Ovary (tissue), 10 donors: ENCODE data around the gene AKNA. TPM values are rescaled to one million over a fixed set of nuclear protein-coding genes. Genes with fewer than 3 reads are reported as not detected.

Experiments used
- DNase-seq, 5 donors: peaks; one replicate each; pipeline ENCODE4 v3.0.0-alpha.2; 2019 to 2020
- H3K27ac ChIP-seq, 2 donors: fragments of 200-600 bp; one replicate each; pipeline versions ENCODE4 v1.5.1 to v1.8.0; 2019 to 2022
- H3K27me3 ChIP-seq: fragments of 200-600 bp; one replicate; pipeline ENCODE4 v1.8.0; 2022
- H3K36me3 ChIP-seq: fragments of 200-600 bp; sonication (generic); one replicate; pipeline ENCODE4 v1.5.1; 2019
- H3K4me1 ChIP-seq: one replicate; pipeline ENCODE4 v1.8.1; 2013; ENCODE audit warnings: mild to moderate bottlenecking, moderate library complexity; ENCODE audit not compliant: insufficient read depth
- H3K4me3 ChIP-seq: fragments of 200-600 bp; sonication (generic); one replicate; pipeline ENCODE4 v1.5.1; 2017
- H3K9me3 ChIP-seq, 2 donors: fragments of 200-600 bp in 1 of 2; sonication (generic) in 1 of 2; one replicate each; pipeline versions ENCODE4 v1.5.1 to v1.8.1; 2013 to 2019; ENCODE audit warnings: mild to moderate bottlenecking in 1 of 2, moderate library complexity in 1 of 2
- EP300 ChIP-seq: sonication (generic); formaldehyde crosslinking; IDR thresholded peaks from one replicate; pipeline ENCODE4 v1.6.1; 2017; ENCODE audit warnings: antibody characterized with exemption
- POLR2A ChIP-seq: fragments of 450-650 bp; IDR thresholded peaks from one replicate; pipeline ENCODE4 v1.6.1; 2017; ENCODE audit warnings: antibody characterized with exemption, mild to moderate bottlenecking, moderate library complexity
- WGBS, 3 donors: extraction: QIAGEN DNeasy Blood & Tissue Kit in 1 of 3; methylation state at CpG; one replicate each; pipeline versions ENCODE4 v1.1.5 to v1.1.7; 2013 to 2017; 5-methylcytosine and 5-hydroxymethylcytosine counted together
- intact Hi-C, 4 donors: fragments of 100-400 bp; cut with DNase I; formaldehyde crosslinking; loops; one replicate each; pipeline versions ENCODE4 v1.11.0 to v1.15.1; 2022 to 2023
- long read RNA-seq, 3 donors: library from polyadenylated mRNA in 2 of 3; unstranded in 2 of 3; transcript quantifications; one replicate each; pipeline ENCODE4 v2.0.0 and lab custom pipeline, GENCODE V29; 2021 to 2026
- polyA plus RNA-seq, 2 donors: library from polyadenylated mRNA; stranded (reverse); fragments of 200-250 nt in 1 of 2; fragments of 350-450 nt in 1 of 2; fragmentation: Illumina TruSeq in 1 of 2; extraction: RNeasy Lipid Tissue Mini Kit (QIAGEN cat#74804) in 1 of 2; gene quantifications; one replicate each; pipeline ENCODE4 v1.2.3, GENCODE V29; 2013 to 2014
- total RNA-seq, 7 donors: library from RNA; depleted of rRNA in 2 of 7; stranded (reverse); fragments of >200 nt in 2 of 7; fragmentation: NEBNext Ultra II Directional in 3 of 7; extraction: Animal tissue kit (Norgen Biotek cat#: 25700) in 3 of 7; gene quantifications; one replicate each; pipeline versions ENCODE4 v1.1.0 to v1.2.4, GENCODE V29; 2016 to 2023
- TF ChIP-seq, protein P1 (sequence below), 3 donors: fragments of 450-650 bp in 2 of 3; fragments of 200-600 bp in 1 of 3; IDR thresholded peaks; one replicate each; pipeline versions ENCODE4 v1.5.1 to v1.8.0; 2016 to 2022; ENCODE audit warnings: antibody characterized with exemption in 3 of 3, mild to moderate bottlenecking in 1 of 3
- donor health status: DM: no; HTN: no; CAD: no; lungs with moderate emphysema.
- donor health status: DM: no; HTN: no; CAD: no.
- donor health status: Bipolar disorder and iron deficiency.
- donor health status: DM: yes; HTN: yes; CAD: no.
- donor health status: DM: no; HTN: no; CAD: no.
- donor health status: DM: yes; HTN: yes; CAD: no.

AKNA gene, protein sequence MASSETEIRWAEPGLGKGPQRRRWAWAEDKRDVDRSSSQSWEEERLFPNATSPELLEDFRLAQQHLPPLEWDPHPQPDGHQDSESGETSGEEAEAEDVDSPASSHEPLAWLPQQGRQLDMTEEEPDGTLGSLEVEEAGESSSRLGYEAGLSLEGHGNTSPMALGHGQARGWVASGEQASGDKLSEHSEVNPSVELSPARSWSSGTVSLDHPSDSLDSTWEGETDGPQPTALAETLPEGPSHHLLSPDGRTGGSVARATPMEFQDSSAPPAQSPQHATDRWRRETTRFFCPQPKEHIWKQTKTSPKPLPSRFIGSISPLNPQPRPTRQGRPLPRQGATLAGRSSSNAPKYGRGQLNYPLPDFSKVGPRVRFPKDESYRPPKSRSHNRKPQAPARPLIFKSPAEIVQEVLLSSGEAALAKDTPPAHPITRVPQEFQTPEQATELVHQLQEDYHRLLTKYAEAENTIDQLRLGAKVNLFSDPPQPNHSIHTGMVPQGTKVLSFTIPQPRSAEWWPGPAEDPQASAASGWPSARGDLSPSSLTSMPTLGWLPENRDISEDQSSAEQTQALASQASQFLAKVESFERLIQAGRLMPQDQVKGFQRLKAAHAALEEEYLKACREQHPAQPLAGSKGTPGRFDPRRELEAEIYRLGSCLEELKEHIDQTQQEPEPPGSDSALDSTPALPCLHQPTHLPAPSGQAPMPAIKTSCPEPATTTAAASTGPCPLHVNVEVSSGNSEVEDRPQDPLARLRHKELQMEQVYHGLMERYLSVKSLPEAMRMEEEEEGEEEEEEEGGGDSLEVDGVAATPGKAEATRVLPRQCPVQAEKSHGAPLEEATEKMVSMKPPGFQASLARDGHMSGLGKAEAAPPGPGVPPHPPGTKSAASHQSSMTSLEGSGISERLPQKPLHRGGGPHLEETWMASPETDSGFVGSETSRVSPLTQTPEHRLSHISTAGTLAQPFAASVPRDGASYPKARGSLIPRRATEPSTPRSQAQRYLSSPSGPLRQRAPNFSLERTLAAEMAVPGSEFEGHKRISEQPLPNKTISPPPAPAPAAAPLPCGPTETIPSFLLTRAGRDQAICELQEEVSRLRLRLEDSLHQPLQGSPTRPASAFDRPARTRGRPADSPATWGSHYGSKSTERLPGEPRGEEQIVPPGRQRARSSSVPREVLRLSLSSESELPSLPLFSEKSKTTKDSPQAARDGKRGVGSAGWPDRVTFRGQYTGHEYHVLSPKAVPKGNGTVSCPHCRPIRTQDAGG (N-terminal part only)
- total RNA-seq, result 100 to 1,000 TPM in 1 of 7 donors, 10 to 100 TPM in 6; 21.1 to 123 (median 39.7) TPM
- 10 to 100 TPM; 12.9 to 24.5 TPM for polyA plus RNA-seq
- long read RNA-seq, donor 1, partial matches to known transcripts, result 0 of 2 reads
- long read RNA-seq, donor 1, other reads (novel, unspliced or antisense), result 2 of 2 reads
- long read RNA-seq, donor 2, full-length matches to known transcripts, result 1 of 6 reads
- long read RNA-seq, donor 2, partial matches to known transcripts, result 5 of 6 reads
- long read RNA-seq, donor 2, other reads (novel, unspliced or antisense), result 0 of 6 reads
- long read RNA-seq, donor 3, full-length matches to known transcripts, result 2 of 14 reads
- long read RNA-seq, donor 3, partial matches to known transcripts, result 9 of 14 reads
- long read RNA-seq, donor 3, other reads (novel, unspliced or antisense), result 3 of 14 reads

DNA sequence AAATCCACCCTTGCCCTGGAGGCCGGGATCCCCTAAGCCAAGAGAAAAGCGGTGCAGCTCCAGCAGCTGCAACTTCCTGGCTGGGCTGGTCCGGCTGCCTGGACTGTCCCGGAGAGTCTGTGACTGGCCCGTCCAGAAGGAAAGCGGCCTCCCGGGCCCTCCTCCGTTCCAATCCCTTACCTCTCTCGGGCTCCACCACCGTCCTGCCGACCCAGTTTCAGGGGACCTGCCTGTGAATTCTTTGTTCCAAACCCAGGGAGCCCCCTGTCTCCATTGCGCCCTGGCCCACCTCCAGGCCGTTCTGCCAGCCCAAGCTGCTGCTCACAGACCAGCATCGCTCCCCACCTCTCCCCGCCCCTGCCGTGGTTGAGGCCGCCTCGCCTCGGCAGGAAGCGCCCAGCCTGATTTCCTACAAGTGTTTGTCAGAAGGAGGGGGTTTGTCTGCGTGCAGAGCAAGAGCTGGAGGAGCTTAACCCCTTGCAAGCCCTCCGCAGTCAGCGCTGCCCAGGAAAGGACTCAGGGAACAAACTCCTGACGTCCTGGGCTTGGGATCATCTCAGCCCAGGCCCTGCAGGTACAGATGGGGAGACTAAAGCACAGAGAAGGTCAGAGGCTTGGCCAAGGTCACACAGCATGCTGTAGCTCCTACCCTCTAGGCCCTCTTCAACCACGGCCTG lies at the start of gene AKNA:
Gene AKNA, minus strand, starts transcription at position 303 of the 677 bp plus-strand sequence. CDS start 6,649 bp downstream, outside the sequence.
- intact Hi-C loops, result loop anchor here in 2 of 4 donors (5.0 to 10.0 kb wide), 2 partner anchors 51 to 153 kb away; no protein-coding TSS in a partner anchor
- 1 to 6% (median 1%) methylated on average over 19 to 25 of the region's 25 CpGs for WGBS, 3 donors
- no peaks in the 10 kb centered on the region for H3K27me3 ChIP-seq
- no peaks in the 10 kb centered on the region for H3K9me3 ChIP-seq
- TF ChIP-seq POLR2A (peak; percentile 52), EP300 (no peak)
- TF ChIP-seq, protein P1, sequence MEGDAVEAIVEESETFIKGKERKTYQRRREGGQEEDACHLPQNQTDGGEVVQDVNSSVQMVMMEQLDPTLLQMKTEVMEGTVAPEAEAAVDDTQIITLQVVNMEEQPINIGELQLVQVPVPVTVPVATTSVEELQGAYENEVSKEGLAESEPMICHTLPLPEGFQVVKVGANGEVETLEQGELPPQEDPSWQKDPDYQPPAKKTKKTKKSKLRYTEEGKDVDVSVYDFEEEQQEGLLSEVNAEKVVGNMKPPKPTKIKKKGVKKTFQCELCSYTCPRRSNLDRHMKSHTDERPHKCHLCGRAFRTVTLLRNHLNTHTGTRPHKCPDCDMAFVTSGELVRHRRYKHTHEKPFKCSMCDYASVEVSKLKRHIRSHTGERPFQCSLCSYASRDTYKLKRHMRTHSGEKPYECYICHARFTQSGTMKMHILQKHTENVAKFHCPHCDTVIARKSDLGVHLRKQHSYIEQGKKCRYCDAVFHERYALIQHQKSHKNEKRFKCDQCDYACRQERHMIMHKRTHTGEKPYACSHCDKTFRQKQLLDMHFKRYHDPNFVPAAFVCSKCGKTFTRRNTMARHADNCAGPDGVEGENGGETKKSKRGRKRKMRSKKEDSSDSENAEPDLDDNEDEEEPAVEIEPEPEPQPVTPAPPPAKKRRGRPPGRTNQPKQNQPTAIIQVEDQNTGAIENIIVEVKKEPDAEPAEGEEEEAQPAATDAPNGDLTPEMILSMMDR (IDR thresholded peaks at IDR 0.05), result no peak
- H3K36me3 ChIP-seq, result no peaks in the 10 kb centered on the region
- H3K4me1 ChIP-seq, result peaks cover 37% of the 10 kb centered on the region
- H3K4me3 ChIP-seq, result peak within 1 kb of the TSS; percentile 62
- DNase-seq, result peak; percentile 78 to 84 (median 80)
- H3K27ac ChIP-seq, result peak within 1 kb of the TSS; percentile 77 to 88

DNA sequence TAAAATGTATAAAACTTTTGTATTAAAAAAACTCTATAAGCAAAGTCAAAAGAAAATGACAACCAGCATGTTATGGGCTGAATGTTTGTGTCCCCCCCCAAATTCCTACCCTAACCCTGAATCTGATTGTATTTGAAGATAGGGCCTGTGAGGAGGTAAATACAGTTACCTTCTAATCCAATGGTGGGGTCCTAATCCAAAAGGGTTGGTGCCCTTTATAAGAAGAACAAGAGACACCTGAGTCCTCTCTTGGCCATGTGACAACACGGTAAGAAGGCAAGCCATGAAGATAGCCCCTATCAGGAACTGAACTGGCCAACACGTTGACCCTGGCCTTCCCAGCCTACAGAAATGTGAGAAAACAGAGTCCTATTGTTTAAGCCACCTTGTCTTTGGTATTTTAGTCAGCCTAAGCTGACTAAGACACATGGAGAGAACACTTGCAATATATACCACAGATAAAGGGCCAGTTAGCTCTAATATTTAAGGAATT lies 49.7 kb upstream of the AKNA start:
- peaks cover 2% of the 10 kb centered on the region for H3K4me1 ChIP-seq
- H3K9me3 ChIP-seq, result no peaks in the 10 kb centered on the region
- no peaks in the 10 kb centered on the region for H3K36me3 ChIP-seq
- no peak overlapping the region for H3K27ac ChIP-seq
- 77 to 81% (median 77%) methylated on average over 2 of the region's 2 CpGs for WGBS, 3 donors
- H3K27me3 ChIP-seq, result no peaks in the 10 kb centered on the region
- TF ChIP-seq, protein P1 (IDR thresholded peaks at IDR 0.05), result no peak
- TF ChIP-seq POLR2A, result no peak
- intact Hi-C loops, result loop anchor here in 2 of 4 donors (10.0 kb wide), 2 partner anchors 217 to 577 kb away; partner anchors contain the start of gene TEX53 (in 1 of the 2)
- H3K4me3 ChIP-seq, result no peak overlapping the region
- DNase-seq, result no peak

DNA sequence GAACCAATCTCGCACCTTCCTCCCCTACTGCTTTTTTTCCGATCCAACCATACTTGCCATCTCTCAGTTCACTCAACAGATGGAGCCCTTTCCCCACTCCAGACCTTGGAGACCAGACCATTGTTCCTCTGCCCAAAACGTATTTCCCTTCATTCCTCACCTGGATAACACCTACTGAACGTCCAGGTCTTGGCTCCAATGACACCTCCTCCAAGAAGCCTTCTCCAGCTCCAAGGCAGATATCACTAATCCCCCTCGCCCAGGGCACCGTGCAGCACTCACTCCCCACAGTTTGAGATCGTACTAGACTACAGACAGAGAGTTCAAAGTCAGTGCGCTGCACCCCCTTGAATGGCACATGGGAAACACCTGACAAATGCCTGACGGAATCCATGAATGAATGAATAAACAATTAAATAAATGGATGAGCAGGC lies 47.1 kb upstream of the AKNA start:
- Histone ChIP-seq H3K27ac (no peak overlapping the region), H3K4me3 (no peak overlapping the region), H3K9me3 (no peaks in the 10 kb centered on the region), H3K36me3 (no peaks in the 10 kb centered on the region), H3K4me1 (no peaks in the 10 kb centered on the region), H3K27me3 (no peaks in the 10 kb centered on the region)
- TF ChIP-seq EP300, result no peak
- TF ChIP-seq, protein P1 (IDR thresholded peaks at IDR 0.05), result peak in 2 of 3 donors; percentile 41 to 50
- TF ChIP-seq POLR2A, result no peak
- DNase-seq, result peak in 1 of 5 donors; percentile 26
- intact Hi-C loops, result loop anchor here in 3 of 4 donors (2.0 to 10.0 kb wide), 4 partner anchors 218 to 580 kb away; partner anchors contain the start of gene TEX53 (in 2 of the 3)
- WGBS, 3 donors, result 38 to 49% (median 49%) methylated on average over 9 of the region's 9 CpGs
